GM13977 (cell line): ENCODE results near the gene FOXJ1.

Source experiments
- DNase-seq: peaks from one replicate; pipeline ENCODE4 v3.0.0; 2012; ENCODE audit warnings: low spot score
- in situ Hi-C: fragments of 300-500 bp; cut with MboI; formaldehyde crosslinking; loops from one replicate; pipeline ENCODE4 v1.12.0; 2022; ENCODE audit warnings: low sequenced_read_pairs, low pct_unique_long_range_greater_than_20kb, mixed read lengths, inconsistent platforms; ENCODE audit not compliant: unreplicated experiment
- TF ChIP-seq, protein P1 (sequence below): IDR thresholded peaks from 2 replicates; pipeline ENCODE4 v1.5.1; 2012; ENCODE audit warnings: mild to moderate bottlenecking, control low read depth; ENCODE audit not compliant: insufficient read depth; ENCODE audit errors: extremely low read depth, missing control alignments

Gene FOXJ1

DNA sequence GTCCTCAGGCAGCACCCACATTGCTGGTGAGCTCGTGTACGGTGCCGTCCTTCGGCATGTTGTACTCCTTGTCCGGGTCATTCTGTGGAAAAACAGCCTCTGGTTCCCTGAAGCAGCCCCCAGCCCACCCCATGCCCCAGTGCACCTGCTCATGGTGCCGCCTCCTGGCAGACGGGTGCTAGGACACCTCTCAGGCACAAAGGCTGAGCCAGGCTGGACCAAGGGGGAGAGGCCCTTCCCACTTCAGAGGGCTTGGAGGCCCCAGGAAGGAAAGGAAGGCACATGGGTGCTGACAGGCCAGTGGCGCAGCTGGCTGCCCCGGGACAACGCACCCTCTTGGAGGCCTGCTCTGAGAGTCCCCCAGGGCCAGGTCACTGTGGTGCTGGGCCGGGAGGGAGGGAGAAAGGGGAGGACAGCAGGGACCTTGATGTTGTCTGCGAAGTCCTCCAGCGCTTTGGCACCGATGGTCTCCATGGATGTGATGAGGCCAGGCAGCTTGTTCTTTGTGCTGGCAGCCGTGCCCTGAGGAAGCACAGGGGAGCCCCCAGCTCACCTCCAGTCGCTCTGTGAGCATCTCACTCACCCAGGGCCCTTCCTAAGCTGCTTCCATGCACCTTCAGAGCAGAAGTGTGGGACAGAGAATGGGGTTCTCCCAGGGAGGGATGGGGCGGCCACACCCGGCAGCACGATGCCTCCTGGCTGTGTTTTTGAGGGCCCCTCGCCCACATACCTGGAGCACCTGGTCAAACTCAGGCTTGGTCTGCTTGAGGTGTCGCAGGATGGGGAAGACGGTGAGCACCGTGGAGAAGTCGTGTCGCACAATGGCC, 52.8 kb downstream of the FOXJ1 start:
- DNase-seq = no peak
- TF ChIP-seq, protein P1, sequence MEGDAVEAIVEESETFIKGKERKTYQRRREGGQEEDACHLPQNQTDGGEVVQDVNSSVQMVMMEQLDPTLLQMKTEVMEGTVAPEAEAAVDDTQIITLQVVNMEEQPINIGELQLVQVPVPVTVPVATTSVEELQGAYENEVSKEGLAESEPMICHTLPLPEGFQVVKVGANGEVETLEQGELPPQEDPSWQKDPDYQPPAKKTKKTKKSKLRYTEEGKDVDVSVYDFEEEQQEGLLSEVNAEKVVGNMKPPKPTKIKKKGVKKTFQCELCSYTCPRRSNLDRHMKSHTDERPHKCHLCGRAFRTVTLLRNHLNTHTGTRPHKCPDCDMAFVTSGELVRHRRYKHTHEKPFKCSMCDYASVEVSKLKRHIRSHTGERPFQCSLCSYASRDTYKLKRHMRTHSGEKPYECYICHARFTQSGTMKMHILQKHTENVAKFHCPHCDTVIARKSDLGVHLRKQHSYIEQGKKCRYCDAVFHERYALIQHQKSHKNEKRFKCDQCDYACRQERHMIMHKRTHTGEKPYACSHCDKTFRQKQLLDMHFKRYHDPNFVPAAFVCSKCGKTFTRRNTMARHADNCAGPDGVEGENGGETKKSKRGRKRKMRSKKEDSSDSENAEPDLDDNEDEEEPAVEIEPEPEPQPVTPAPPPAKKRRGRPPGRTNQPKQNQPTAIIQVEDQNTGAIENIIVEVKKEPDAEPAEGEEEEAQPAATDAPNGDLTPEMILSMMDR = no peak
- in situ Hi-C loops = no loop called here

DNA sequence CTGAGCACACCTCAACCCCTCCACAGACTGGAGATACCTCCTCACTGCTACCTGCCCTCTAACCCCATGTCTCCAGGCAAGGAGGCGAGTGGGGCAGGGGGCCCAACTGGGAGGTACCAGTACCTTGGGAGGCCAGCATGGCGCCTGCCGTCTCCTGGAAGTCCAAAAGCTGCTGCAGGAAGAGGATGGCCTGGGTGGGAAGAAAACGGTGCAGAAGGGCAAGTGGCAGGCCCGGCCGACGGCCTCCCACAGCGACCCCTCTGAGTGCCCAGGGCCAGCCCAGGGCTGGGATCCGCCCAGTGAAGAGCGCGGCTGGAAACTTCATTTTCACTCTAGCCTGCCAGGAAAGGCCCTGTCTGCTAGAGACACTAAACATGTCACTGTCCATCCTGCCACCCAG, 53.5 kb downstream of the FOXJ1 start:
- DNase-seq = no peak
- in situ Hi-C loops = no loop called here
- TF ChIP-seq, protein P1 = no peak

GRCh38 chr17:76086384-76086783, 54.7 kb downstream of the FOXJ1 start:
- TF ChIP-seq, protein P1 = no peak
- DNase-seq = no peak
- in situ Hi-C loops = no loop called here
